ENCODE measurements around the gene CCDC12. TPM values are rescaled to one million over a fixed set of nuclear protein-coding genes. Genes with fewer than 3 reads are reported as not detected.

Gene CCDC12
- total and polyA plus RNA-seq, 9 of the 15 experiments (the other 6 are each of a cell fraction or from before 2014, with no cell fraction given) = 8.9 to 201 (median 86.9) TPM

DNA sequence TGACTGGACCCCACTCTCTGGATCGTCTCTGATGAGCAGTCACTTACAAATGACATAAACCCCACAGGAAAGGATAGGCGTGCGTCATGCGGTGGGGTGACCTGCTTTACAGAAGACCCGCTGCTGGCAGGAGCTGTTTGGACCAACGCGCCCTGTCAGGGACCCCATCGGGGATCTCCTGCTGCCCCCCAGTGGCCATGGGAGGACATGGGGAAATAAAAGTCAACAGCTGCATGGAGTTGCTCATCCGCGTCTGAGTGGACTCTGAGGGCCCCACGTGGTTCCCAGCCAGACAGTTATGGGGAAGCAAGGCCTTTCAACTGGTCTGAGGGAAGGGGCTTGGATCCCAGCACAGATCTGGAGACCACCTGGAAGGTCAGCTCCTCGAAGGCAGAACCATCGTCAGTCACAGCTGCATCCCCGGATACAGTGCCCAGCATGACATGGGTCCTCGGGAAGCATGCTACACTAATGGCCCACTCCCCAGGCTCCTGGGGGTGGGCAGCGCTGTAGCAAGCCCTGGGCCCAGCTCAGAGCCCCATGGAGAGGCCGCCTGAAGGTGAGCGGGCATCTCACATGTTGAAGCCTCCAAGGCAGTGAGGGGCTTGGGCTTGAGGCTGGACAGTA, 66.9 kb downstream of the CCDC12 start (continued):
- TF ChIP-seq ZNF24 (IDR thresholded peaks at IDR 0.05) = no peak
- TF ChIP-seq, protein P1, sequence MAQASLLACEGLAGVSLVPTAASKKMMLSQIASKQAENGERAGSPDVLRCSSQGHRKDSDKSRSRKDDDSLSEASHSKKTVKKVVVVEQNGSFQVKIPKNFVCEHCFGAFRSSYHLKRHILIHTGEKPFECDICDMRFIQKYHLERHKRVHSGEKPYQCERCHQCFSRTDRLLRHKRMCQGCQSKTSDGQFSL (CRISPR knock-in tag; IDR thresholded peaks at IDR 0.05) = no peak
- TF ChIP-seq, protein P1 (tag; IDR thresholded peaks at IDR 0.05) = no peak
- no peak for TF ChIP-seq SIN3A (IDR thresholded peaks at IDR 0.05; ENCODE audit: borderline replicate concordance in 2 of 2, control insufficient read depth in 1 of 2, low read depth in 2 of 2, low read length in 2 of 2)
- TF ChIP-seq ZFP1 (CRISPR knock-in tag; IDR thresholded peaks at IDR 0.05) = no peak
- no peak for TF ChIP-seq MXI1 (IDR thresholded peaks at IDR 0.05; ENCODE audit: low read depth, low read length)
- TF ChIP-seq MYNN (IDR thresholded peaks at IDR 0.05) = 0 out of 2 replicates have a peak, but pooled peaks have one; percentile 46
- no peak for TF ChIP-seq MYNN (CRISPR knock-in tag; IDR thresholded peaks at IDR 0.05)
- TF ChIP-seq U2AF1 (optimal IDR thresholded peaks at IDR 0.05; ENCODE audit: low read depth, low read length) = no peak
- no peak for TF ChIP-seq CHD4 (IDR thresholded peaks at IDR 0.05; ENCODE audit: insufficient read depth, insufficient replicate concordance, low read depth, low read length, poor library complexity, severe bottlenecking)
- no peak for TF ChIP-seq MCM3 (IDR thresholded peaks at IDR 0.05)
- no peak for TF ChIP-seq ZNF785 (CRISPR knock-in tag; IDR thresholded peaks at IDR 0.05)
- TF ChIP-seq ATF1 (CRISPR knock-in tag; IDR thresholded peaks at IDR 0.05) = no peak
- peak; percentile 37 for TF ChIP-seq ATF1 (tag; IDR thresholded peaks at IDR 0.05)
- TF ChIP-seq POLR2AphosphoS2 (IDR thresholded peaks at IDR 0.05; ENCODE audit: low read length) = no peak
- no peak for TF ChIP-seq HDAC1 (IDR thresholded peaks at IDR 0.05)
- TF ChIP-seq SNRNP70 (optimal IDR thresholded peaks at IDR 0.05; ENCODE audit: low read depth, low read length) = no peak
- TF ChIP-seq YY1 (IDR thresholded peaks at IDR 0.05; ENCODE audit: borderline replicate concordance in 1 of 3, control insufficient read depth in 1 of 3, extremely low read depth in 1 of 3, insufficient read depth in 3 of 3, insufficient read length in 1 of 3, insufficient replicate concordance in 2 of 3, low read depth in 1 of 3, low read length in 2 of 3) = no peak
- no peak for TF ChIP-seq MBD2 (IDR thresholded peaks at IDR 0.05; ENCODE audit: borderline replicate concordance, low read depth)
- no peak for TF ChIP-seq KAT7 (CRISPR knock-in tag; IDR thresholded peaks at IDR 0.05; ENCODE audit: borderline replicate concordance)
- TF ChIP-seq GTF2E2 (tag; IDR thresholded peaks at IDR 0.05) = no peak
- peak; percentile 64 for TF ChIP-seq RAD51 (IDR thresholded peaks at IDR 0.05; ENCODE audit: borderline replicate concordance, low read depth)
- no peak for TF ChIP-seq MAFK (IDR thresholded peaks at IDR 0.05; ENCODE audit: low read length)
- TF ChIP-seq GATAD2B (IDR thresholded peaks at IDR 0.05; ENCODE audit: borderline replicate concordance) = no peak
- TF ChIP-seq TFAM (CRISPR knock-in tag; conservative IDR thresholded peaks at IDR 0.05) = no peak
- peak; percentile 54; the same call in 1 of the 2 replicates for TF ChIP-seq JUND (IDR thresholded peaks at IDR 0.05; ENCODE audit: borderline replicate concordance, low read depth, low read length)
- peak; percentile 28; the same call in 1 of the 3 replicates for TF ChIP-seq JUND (tag; IDR thresholded peaks at IDR 0.05; ENCODE audit: borderline replicate concordance, low read depth, low read length)
- TF ChIP-seq ESRRB (CRISPR knock-in tag; IDR thresholded peaks at IDR 0.05; ENCODE audit: borderline replicate concordance) = no peak
- no peak for TF ChIP-seq GABPB2 (CRISPR knock-in tag; conservative IDR thresholded peaks at IDR 0.05)
- no peak for TF ChIP-seq ZKSCAN8 (CRISPR knock-in tag; IDR thresholded peaks at IDR 0.05)
- peak; percentile 28; the same call in 1 of the 2 replicates for TF ChIP-seq SOX6 (IDR thresholded peaks at IDR 0.05)
- no peak for TF ChIP-seq ZNF197 (CRISPR knock-in tag; IDR thresholded peaks at IDR 0.05; ENCODE audit: low read depth)
